ENCODE measurements around the gene CDY1.
"Not testable (repeated sequence)": the region's sequence is repeated elsewhere in the genome, so short reads cannot be mapped to it uniquely, and the experiment has no call there.

Gene CDY1

DNA sequence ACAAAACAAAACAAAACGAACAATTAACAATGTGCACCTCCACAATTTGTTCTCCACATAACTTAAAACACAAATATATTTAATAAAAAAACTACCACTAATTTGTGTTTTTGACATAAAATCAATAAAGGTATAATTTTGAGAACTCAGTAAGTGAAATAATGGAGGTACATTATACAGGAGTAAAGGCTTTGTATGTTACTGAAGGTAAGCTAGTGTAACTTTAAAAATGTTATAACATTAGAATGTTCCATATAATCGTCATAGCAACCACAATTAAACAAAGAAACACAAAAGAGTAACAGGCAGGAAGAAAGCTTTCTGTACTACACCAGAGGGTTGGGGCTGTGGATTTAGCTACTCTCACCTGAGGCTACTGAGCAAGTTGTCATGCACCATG lies at the start of gene CDY1:
Gene CDY1, plus strand, starts transcription at position 301 of the 400 bp plus-strand sequence. CDS start 326 bp downstream, outside the sequence.
- DNase-seq (ENCODE audit: low spot score) = not testable (repeated sequence)

DNA sequence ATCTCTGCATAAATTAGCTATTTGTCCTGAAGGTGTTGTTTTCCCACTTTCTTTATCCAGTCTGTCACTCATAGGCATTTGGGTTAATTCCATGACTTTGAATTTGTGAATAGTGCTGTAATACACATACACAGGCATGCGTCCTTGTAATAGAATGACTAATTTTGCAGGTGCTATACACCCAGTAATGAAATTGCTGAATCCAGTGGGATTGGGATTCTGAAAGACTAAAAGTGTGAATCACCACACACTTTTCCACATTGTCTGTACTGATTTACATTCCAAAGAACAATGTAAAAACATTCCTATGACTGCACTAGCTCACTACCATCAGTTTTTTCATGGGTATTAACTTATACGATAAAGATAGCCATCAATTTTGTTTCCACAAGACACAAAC lies 28.6 kb upstream of the CDY1 start:
- not testable (repeated sequence) for DNase-seq (ENCODE audit: low spot score)

DNA sequence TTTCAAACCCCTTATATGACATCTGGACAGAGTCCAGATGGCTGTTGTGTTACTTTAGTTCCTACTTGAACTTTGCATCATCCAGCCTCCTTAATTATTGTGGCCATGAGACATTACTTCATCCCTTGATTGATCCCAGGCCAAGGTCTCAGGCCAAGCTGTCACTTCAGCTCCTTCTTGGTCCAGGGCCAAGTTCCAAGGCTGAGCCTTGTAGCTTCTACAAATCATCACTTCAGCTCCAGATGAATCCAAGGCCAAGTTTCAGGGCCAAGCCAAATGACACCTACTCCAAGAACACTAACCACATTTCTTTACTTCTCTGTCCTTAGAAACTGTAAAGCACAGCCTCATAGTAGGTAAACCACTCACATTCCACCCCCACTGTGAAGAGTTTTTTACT lies 1.7 kb upstream of the CDY1 start:
- DNase-seq (ENCODE audit: low spot score) = not testable (repeated sequence)

DNA sequence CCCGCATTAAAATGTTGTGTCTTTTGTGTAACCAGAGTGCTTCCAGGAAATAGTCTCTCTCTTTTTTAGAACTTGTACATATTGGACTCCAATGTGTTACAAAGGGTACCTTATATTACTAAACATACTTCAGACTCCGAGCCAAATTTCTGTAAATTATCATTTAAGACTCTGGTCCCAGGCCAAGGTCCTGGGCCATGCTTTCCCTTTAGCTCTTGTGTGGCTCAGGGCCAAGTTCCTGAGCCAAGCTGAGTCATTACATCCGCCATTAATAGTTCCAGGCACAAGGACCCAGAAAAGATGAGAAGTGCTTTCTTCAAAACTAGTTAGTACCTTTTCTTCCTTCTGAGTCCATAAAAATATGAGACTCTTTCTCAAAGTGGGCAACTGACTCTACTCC lies 4.6 kb downstream of the CDY1 start:
- DNase-seq (ENCODE audit: low spot score) = not testable (repeated sequence)

- not testable (repeated sequence) for DNase-seq (ENCODE audit: low spot score)
Observed at GRCh38 chrY:25630383-25631112, 8.6 kb downstream of the CDY1 start.

DNA sequence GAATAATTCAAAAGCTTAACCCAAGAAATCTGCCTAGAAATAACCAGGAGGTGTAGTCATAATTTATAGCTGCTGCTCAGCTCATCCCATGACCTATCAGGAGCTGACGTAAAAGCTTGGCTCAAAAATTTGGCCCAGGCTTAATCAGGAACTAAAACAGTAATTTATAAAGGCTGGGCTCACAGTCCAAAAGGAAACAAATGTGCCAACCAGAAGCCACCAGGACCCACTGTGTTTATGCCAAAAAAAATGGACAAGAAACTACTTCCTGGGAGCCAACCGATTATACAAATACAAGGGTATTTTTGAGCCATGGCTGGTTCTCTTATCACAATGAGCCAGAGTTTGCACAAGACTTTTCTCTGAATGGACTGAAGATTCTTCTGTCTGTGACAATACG lies 17.9 kb downstream of the CDY1 start:
- not testable (repeated sequence) for DNase-seq (ENCODE audit: low spot score)

DNA sequence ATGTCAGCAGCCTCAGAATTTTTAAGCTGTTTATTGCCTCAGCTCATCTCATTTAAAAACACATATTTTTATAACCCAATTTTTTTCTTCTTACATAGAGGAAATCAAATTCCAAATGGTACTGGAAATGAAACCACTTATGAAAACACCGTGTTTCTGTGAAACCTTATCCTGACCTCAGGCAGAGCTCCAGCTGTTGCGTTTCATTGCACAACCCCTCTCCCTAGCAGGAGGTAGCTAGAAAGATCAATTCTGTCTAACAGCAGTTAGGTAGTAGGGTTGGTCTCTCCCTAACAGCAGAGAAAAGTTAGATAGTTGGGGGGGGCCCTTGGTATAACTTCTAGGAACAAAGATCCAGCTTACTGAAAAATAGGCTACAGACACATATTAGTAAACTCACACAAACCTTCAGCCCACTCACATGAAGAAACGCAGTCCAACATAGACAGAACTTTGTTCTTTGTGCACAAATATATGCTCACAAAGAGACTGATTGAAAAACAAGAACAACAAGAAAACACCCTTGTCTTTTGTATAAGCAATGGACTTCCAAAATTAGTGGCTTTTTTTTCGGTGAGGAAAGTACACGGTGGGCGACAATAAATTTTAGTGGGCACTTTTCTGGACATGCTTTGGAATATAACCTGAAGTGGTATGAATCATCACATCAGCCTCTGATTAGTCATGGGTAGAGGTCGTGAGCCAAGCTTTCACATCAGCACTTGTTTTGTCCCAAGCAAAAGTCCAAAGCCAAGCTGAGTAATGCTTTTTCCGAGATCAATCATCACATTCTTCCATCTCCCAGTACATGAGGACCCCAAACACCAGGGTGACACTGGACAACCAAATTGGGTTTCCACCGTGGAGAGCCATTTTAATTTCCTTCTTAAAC lies 21.4 kb downstream of the CDY1 start:
- DNase-seq (ENCODE audit: low spot score) = not testable (repeated sequence)
